Measurements from ENCODE around the gene VAMP5.

The VAMP5 gene

DNA sequence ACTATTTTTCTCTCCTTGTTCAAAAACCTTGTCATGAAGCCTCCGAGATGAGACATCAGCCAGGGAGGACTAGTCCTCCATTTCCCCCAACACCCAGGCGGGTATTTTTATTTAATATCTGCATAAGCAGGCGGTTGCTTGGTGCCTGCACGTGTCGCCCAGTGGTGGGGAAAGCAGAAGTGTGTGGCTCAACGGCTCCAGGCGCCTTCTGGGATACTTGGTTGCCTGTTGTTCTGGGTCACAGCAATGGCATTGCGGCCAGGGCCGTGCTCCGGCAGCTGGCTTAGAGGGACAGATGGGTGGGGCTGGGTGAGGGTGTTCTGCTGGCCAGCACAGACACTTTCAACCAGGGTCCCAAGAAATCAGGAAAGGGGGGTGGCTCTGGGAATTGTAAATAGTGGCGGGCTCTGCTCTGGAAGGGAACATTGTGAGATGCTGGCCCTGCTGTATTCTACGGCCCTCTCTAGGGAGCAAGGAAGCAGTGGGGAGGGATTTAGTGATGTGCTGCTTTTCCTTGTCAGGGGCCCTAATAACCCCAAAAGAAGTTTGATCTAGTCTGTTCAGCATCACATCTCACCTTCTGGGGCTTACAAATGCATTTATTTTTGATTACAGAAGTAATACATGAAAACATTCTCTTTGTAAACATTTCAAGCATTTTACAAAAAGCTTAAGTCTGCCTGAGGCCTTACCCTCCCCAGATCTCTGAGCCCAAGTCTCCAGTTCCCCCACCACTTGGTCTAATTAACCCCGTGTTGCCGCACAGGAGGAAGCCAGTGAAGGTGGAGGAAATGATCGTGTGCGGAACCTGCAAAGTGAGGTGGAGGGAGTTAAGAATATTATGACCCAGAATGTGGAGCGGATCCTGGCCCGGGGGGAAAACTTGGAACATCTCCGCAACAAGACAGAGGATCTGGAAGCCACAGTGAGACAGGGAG lies 5.7 kb upstream of the VAMP5 start:
- DNase-seq, result peak; percentile 51 to 57
- Histone ChIP-seq H3K27me3 (ENCODE audit: insufficient read depth, low read length) (no peaks in the 10 kb centered on the region), H3K36me3 (ENCODE audit: control insufficient read depth in 1 of 2, insufficient read depth in 2 of 2, low read length in 2 of 2) (peaks cover 8 to 10% of the 10 kb centered on the region in 2 experiments), H3K9ac (ENCODE audit: low read length) (peak overlapping the region; percentile 60), H3K4ac (ENCODE audit: low read depth, low read length) (peak overlapping the region; percentile 29), H4K8ac (ENCODE audit: low read depth, low read length) (no peak overlapping the region), H3K79me1 (ENCODE audit: low read length) (peaks cover 4% of the 10 kb centered on the region), H3K18ac (ENCODE audit: low read length) (peak overlapping the region; percentile 12), H3K14ac (ENCODE audit: low read length) (peak overlapping the region; percentile 57), H2AFZ (ENCODE audit: insufficient read depth, low read length, poor library complexity) (peak overlapping the region; percentile 17), H3K23ac (ENCODE audit: low read length) (no peak overlapping the region), H3K4me3 (ENCODE audit: low read depth, low read length) (no peak overlapping the region), H2BK120ac (ENCODE audit: insufficient read depth, low read length, poor library complexity) (no peak overlapping the region), H3K4me2 (ENCODE audit: low read length) (peak overlapping the region; percentile 82), H4K91ac (ENCODE audit: low read depth, low read length) (peak overlapping the region; percentile 25), H3K4me1 (ENCODE audit: control insufficient read depth in 1 of 2, insufficient read depth in 2 of 2, low read length in 2 of 2) (peaks cover 24 to 25% of the 10 kb centered on the region in 2 experiments), H2BK5ac (ENCODE audit: low read depth, low read length, poor library complexity) (peak overlapping the region; percentile 14), H2AK5ac (ENCODE audit: low read length) (no peak overlapping the region), H3K27ac (ENCODE audit: low read depth, low read length) (peak overlapping the region; percentile 68), H3K79me2 (ENCODE audit: control insufficient read depth, insufficient read depth, low read length, poor library complexity) (peaks cover 6% of the 10 kb centered on the region), H2BK12ac (ENCODE audit: low read length) (peak overlapping the region; percentile 16), H3K9me3 (ENCODE audit: insufficient read depth, low read depth, low read length) (no peaks in the 10 kb centered on the region), H4K12ac (ENCODE audit: low read depth, low read length) (no peak overlapping the region)
- no CpG with 5 or more reads among the region's 19 CpGs for WGBS (ENCODE audit: extremely low coverage, insufficient coverage, insufficient read length)

DNA sequence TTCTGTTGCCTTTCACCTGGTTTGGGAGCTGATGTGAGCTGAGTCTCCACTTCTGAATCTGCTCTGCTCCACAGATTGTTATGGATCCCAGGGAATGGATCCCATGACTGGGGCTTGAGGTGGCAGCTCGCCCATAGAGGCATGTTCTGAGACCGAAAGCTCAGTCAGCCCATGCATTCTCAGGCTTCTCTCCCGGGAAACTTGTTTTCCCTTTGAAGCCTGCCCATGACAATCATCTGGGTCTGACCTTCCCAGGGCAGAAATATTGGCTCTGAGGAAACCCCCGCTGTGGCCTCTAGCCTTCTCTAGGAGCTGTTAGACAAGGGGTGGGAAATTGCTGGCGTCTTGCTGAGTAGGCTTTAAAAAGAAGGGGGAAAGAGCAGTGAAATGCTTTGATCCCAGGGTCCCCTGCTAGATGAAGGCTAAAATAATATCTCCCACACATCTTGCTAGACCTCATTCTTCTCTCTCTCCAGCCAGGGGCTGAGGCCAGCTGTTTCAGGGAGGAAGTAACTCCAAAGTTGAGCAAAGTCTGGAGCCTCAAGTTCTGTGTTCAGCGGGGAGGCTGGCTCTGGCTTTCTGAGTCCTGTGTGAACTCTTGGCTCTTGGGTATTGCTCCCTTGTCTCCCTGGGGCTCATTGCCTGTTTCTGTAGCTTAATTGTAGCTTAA lies 4.8 kb upstream of the VAMP5 start:
- no peak overlapping the region for H3K4me3 ChIP-seq (ENCODE audit: low read depth, low read length)
- H2BK5ac ChIP-seq (ENCODE audit: low read depth, low read length, poor library complexity), result no peak overlapping the region
- no peak overlapping the region for H2BK120ac ChIP-seq (ENCODE audit: insufficient read depth, low read length, poor library complexity)
- no peaks in the 10 kb centered on the region for H3K9me3 ChIP-seq (ENCODE audit: insufficient read depth, low read depth, low read length)
- H3K27ac ChIP-seq (ENCODE audit: low read depth, low read length), result peak overlapping the region; percentile 22
- no peak overlapping the region for H3K23ac ChIP-seq (ENCODE audit: low read length)
- H3K36me3 ChIP-seq (ENCODE audit: control insufficient read depth in 1 of 2, insufficient read depth in 2 of 2, low read length in 2 of 2), result peaks cover 8 to 10% of the 10 kb centered on the region in 2 experiments
- H2BK12ac ChIP-seq (ENCODE audit: low read length), result no peak overlapping the region
- peaks cover 4% of the 10 kb centered on the region for H3K79me1 ChIP-seq (ENCODE audit: low read length)
- H3K79me2 ChIP-seq (ENCODE audit: control insufficient read depth, insufficient read depth, low read length, poor library complexity), result peaks cover 6% of the 10 kb centered on the region
- H4K8ac ChIP-seq (ENCODE audit: low read depth, low read length), result peak overlapping the region; percentile 23
- no peaks in the 10 kb centered on the region for H3K27me3 ChIP-seq (ENCODE audit: insufficient read depth, low read length)
- WGBS (ENCODE audit: extremely low coverage, insufficient coverage, insufficient read length), result no CpG with 5 or more reads among the region's 6 CpGs
- no peak overlapping the region for H4K91ac ChIP-seq (ENCODE audit: low read depth, low read length)
- peak overlapping the region; percentile 13 for H3K4me2 ChIP-seq (ENCODE audit: low read length)
- H2AK5ac ChIP-seq (ENCODE audit: low read length), result no peak overlapping the region
- H3K9ac ChIP-seq (ENCODE audit: low read length), result no peak overlapping the region
- H4K12ac ChIP-seq (ENCODE audit: low read depth, low read length), result no peak overlapping the region
- H3K18ac ChIP-seq (ENCODE audit: low read length), result no peak overlapping the region
- H3K4me1 ChIP-seq (ENCODE audit: control insufficient read depth in 1 of 2, insufficient read depth in 2 of 2, low read length in 2 of 2), result peaks cover 25 to 26% of the 10 kb centered on the region in 2 experiments
- H2AFZ ChIP-seq (ENCODE audit: insufficient read depth, low read length, poor library complexity), result no peak overlapping the region
- no peak overlapping the region for H3K4ac ChIP-seq (ENCODE audit: low read depth, low read length)
- peak; percentile 43 to 72 for DNase-seq
- no peak overlapping the region for H3K14ac ChIP-seq (ENCODE audit: low read length)

DNA sequence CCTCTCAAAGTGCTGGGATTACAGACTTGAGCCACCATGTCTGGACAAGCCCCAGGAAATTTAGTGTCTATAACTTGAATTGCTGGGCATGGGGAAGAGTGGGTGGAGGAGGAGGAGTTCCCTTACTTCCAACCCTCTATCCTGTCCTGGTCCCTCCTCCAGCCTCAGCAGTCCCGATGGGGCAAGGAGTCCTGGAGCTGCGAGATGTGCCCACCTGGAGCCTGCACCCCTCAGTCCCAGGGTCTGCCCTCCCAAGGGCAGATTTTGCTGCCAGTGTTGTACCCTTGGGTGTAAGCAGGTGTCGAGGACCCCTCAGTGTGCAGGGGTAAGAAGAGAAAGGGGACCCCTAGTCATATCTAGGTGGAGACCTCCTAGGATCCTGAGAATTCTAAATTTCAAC lies 4.0 kb upstream of the VAMP5 start:
- Histone ChIP-seq H3K14ac (ENCODE audit: low read length) (no peak overlapping the region), H2AK5ac (ENCODE audit: low read length) (no peak overlapping the region)
- WGBS (ENCODE audit: extremely low coverage, insufficient coverage, insufficient read length), result no CpG with 5 or more reads among the region's 3 CpGs

DNA sequence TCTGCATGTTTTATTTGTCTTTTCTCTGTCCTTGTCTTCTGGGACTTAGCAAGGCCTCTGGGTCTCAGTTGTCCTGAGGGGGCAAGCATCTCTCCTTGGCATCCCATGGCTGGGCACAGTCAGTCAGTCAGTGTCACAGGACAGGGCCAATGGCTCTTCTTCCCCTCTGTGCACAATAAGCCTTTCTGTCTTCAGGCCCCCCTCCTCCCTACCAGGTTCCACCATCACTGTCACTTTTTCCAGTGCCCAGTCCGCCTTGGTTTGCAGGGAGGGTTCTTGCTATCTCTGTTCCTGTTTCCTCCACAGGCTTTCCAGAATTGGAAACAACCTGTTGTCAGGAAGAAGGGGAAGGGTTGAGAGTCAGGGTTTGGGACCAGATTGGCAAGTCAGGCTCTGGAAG lies 1.7 kb upstream of the VAMP5 start:
- Histone ChIP-seq H3K4me1 (ENCODE audit: control insufficient read depth in 1 of 2, insufficient read depth in 2 of 2, low read length in 2 of 2) (peaks cover 32 to 39% of the 10 kb centered on the region in 2 experiments), H2BK12ac (ENCODE audit: low read length) (no peak overlapping the region), H3K79me2 (ENCODE audit: control insufficient read depth, insufficient read depth, low read length, poor library complexity) (peaks cover 5% of the 10 kb centered on the region), H3K27ac (ENCODE audit: low read depth, low read length) (no peak overlapping the region), H3K23ac (ENCODE audit: low read length) (no peak overlapping the region), H3K79me1 (ENCODE audit: low read length) (peaks cover 7% of the 10 kb centered on the region), H2BK120ac (ENCODE audit: insufficient read depth, low read length, poor library complexity) (no peak overlapping the region), H2BK5ac (ENCODE audit: low read depth, low read length, poor library complexity) (no peak overlapping the region), H3K36me3 (ENCODE audit: control insufficient read depth in 1 of 2, insufficient read depth in 2 of 2, low read length in 2 of 2) (peaks cover 8 to 10% of the 10 kb centered on the region in 2 experiments), H4K8ac (ENCODE audit: low read depth, low read length) (no peak overlapping the region), H3K18ac (ENCODE audit: low read length) (no peak overlapping the region), H3K4me3 (ENCODE audit: low read depth, low read length) (no peak overlapping the region), H3K4ac (ENCODE audit: low read depth, low read length) (no peak overlapping the region), H3K14ac (ENCODE audit: low read length) (no peak overlapping the region), H4K12ac (ENCODE audit: low read depth, low read length) (no peak overlapping the region), H3K9ac (ENCODE audit: low read length) (no peak overlapping the region), H2AFZ (ENCODE audit: insufficient read depth, low read length, poor library complexity) (no peak overlapping the region), H3K9me3 (ENCODE audit: insufficient read depth, low read depth, low read length) (no peaks in the 10 kb centered on the region), H2AK5ac (ENCODE audit: low read length) (no peak overlapping the region), H4K91ac (ENCODE audit: low read depth, low read length) (no peak overlapping the region), H3K27me3 (ENCODE audit: insufficient read depth, low read length) (no peaks in the 10 kb centered on the region), H3K4me2 (ENCODE audit: low read length) (no peak overlapping the region)
- WGBS (ENCODE audit: extremely low coverage, insufficient coverage, insufficient read length), result no CpG with 5 or more reads among the region's 1 CpG
- no peak for DNase-seq

More for the DNA sequence above, 4.0 kb upstream of the VAMP5 start:
- Histone ChIP-seq H4K91ac (ENCODE audit: low read depth, low read length) (peak overlapping the region; percentile 10), H4K8ac (ENCODE audit: low read depth, low read length) (no peak overlapping the region), H2BK5ac (ENCODE audit: low read depth, low read length, poor library complexity) (no peak overlapping the region), H3K79me1 (ENCODE audit: low read length) (peaks cover 4% of the 10 kb centered on the region), H2AFZ (ENCODE audit: insufficient read depth, low read length, poor library complexity) (no peak overlapping the region), H3K4ac (ENCODE audit: low read depth, low read length) (peak overlapping the region; percentile 30), H3K23ac (ENCODE audit: low read length) (no peak overlapping the region), H3K9ac (ENCODE audit: low read length) (no peak overlapping the region), H4K12ac (ENCODE audit: low read depth, low read length) (no peak overlapping the region), H3K79me2 (ENCODE audit: control insufficient read depth, insufficient read depth, low read length, poor library complexity) (peaks cover 6% of the 10 kb centered on the region), H3K4me2 (ENCODE audit: low read length) (no peak overlapping the region), H3K36me3 (ENCODE audit: control insufficient read depth in 1 of 2, insufficient read depth in 2 of 2, low read length in 2 of 2) (peaks cover 8 to 10% of the 10 kb centered on the region in 2 experiments), H3K4me1 (ENCODE audit: control insufficient read depth in 1 of 2, insufficient read depth in 2 of 2, low read length in 2 of 2) (peaks cover 33 to 35% of the 10 kb centered on the region in 2 experiments), H3K27me3 (ENCODE audit: insufficient read depth, low read length) (no peaks in the 10 kb centered on the region), H2BK120ac (ENCODE audit: insufficient read depth, low read length, poor library complexity) (no peak overlapping the region), H3K4me3 (ENCODE audit: low read depth, low read length) (no peak overlapping the region), H3K27ac (ENCODE audit: low read depth, low read length) (no peak overlapping the region), H2BK12ac (ENCODE audit: low read length) (no peak overlapping the region), H3K9me3 (ENCODE audit: insufficient read depth, low read depth, low read length) (no peaks in the 10 kb centered on the region), H3K18ac (ENCODE audit: low read length) (no peak overlapping the region)
- no peak for DNase-seq
